ENCODE measurements around the gene AZU1. TPM values are rescaled to one million over a fixed set of nuclear protein-coding genes. Genes with fewer than 3 reads are reported as not detected.
"Not testable (repeated sequence)": the region's sequence is repeated elsewhere in the genome, so short reads cannot be mapped to it uniquely, and the experiment has no call there.

Gene AZU1
- total RNA-seq, 2 donors from 2014 or later = 0.26 TPM; not detected in 1

GRCh38 chr19:835210-835810 lies 7.7 kb downstream of the AZU1 start:
- no peaks in the 10 kb centered on the region for H3K27me3 ChIP-seq
- intact Hi-C loops (cut with DNase I) = no loop called here
- H3K4me1 ChIP-seq = peaks cover 15% of the 10 kb centered on the region
- DNase-seq = no peak
- WGBS, 2 donors = 37 to 64% methylated on average over 7 to 33 of the region's 36 CpGs
- TF ChIP-seq CTCF (IDR thresholded peaks at IDR 0.05) (no peak), POLR2A (IDR thresholded peaks at IDR 0.05) (no peak)
- no peaks in the 10 kb centered on the region for H3K9me3 ChIP-seq
- no peaks in the 10 kb centered on the region for H3K36me3 ChIP-seq (replicated peaks in 1 of 2; ENCODE audit: insufficient read depth in 1 of 2, low read depth in 2 of 2)
- no peak overlapping the region for H3K4me3 ChIP-seq
- H3K27ac ChIP-seq = no peak overlapping the region
- no peak for ATAC-seq

DNA sequence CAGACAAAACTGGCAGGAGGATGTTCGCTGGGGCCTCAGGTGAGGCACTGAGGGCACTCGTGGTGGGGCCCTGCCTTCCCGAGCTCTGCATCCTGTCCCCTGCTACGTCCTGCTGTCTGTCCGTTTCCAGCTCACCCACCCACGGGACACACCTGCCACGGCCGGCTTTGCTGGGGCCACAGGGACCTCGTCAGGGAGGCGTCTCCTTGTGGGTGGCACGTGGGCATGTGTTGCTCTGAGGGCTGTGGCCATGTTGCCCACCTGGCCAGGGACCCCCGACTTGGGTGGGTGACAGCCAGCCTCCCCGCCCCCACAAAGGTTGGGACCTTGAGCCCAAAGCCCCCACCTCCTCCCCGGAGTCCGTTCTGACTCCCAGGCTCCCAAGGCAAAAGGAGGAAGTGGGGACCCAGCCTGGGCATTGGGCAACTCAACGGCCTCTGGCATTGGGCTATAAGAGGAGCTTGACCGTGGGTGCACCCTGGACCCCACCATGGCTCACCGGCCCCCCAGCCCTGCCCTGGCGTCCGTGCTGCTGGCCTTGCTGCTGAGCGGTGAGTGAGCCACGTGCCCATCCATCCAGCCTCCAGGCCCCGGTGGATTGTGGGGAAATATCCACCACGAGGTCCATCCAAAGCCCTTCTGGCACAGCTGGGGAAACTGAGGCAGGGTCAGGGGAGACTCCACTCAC lies 13.0 kb downstream of the AZU1 start, which contains the start of gene PRTN3:
TSS of gene PRTN3 (plus strand) at position 481 of the 688 bp plus-strand sequence. CDS start at position 491, 10 bp downstream.
- WGBS, 2 donors = 62 to 81% methylated on average over 9 to 21 of the region's 24 CpGs
- no peak within 1 kb of the TSS for H3K4me3 ChIP-seq
- peaks cover 11% of the 10 kb centered on the region for H3K4me1 ChIP-seq
- no peaks in the 10 kb centered on the region for H3K36me3 ChIP-seq (replicated peaks in 1 of 2; ENCODE audit: insufficient read depth in 1 of 2, low read depth in 2 of 2)
- no peak for ATAC-seq
- no peak within 1 kb of the TSS for H3K27ac ChIP-seq
- intact Hi-C loops (cut with DNase I) = no loop called here
- no peak for DNase-seq
- no peaks in the 10 kb centered on the region for H3K9me3 ChIP-seq
- H3K27me3 ChIP-seq = peaks cover 0 to 12% of the 10 kb centered on the region in 2 donors
- TF ChIP-seq POLR2A (IDR thresholded peaks at IDR 0.05) (no peak), CTCF (IDR thresholded peaks at IDR 0.05) (no peak)

- H3K4me3 ChIP-seq; H3K27ac ChIP-seq; ATAC-seq; H3K9me3 ChIP-seq; intact Hi-C loops (cut with DNase I); DNase-seq; H3K36me3 ChIP-seq (replicated peaks in 1 of 2; ENCODE audit: insufficient read depth in 1 of 2, low read depth in 2 of 2): not testable (repeated sequence)
- peaks cover 11% of the 10 kb centered on the region for H3K4me1 ChIP-seq
- WGBS, 2 donors = 77 to 90% methylated on average over 6 to 7 of the region's 7 CpGs
- peaks cover 0 to 12% of the 10 kb centered on the region in 2 donors for H3K27me3 ChIP-seq
These were observed 15.2 kb downstream of the AZU1 start for GRCh38 chr19:842802-843179.

GRCh38 chr19:843180-843835 lies 15.7 kb downstream of the AZU1 start:
- DNase-seq (peak in 3 of 4 donors; percentile 38 to 47 (median 44)), ATAC-seq (peak; percentile 63)
- TF ChIP-seq CTCF (IDR thresholded peaks at IDR 0.05) (peak in 2 of 7 experiments; percentile 20 to 23), POLR2A (IDR thresholded peaks at IDR 0.05) (no peak)
- H3K36me3 ChIP-seq (replicated peaks in 1 of 2; ENCODE audit: insufficient read depth in 1 of 2, low read depth in 2 of 2) = no peaks in the 10 kb centered on the region
- intact Hi-C loops (cut with DNase I) = no loop called here
- no peak overlapping the region for H3K27ac ChIP-seq
- 0 to 6% methylated on average over 8 to 36 of the region's 46 CpGs for WGBS, 2 donors
- no peaks in the 10 kb centered on the region for H3K9me3 ChIP-seq
- peaks cover 11% of the 10 kb centered on the region for H3K4me1 ChIP-seq
- peaks cover 0 to 16% of the 10 kb centered on the region in 2 donors for H3K27me3 ChIP-seq
- no peak overlapping the region for H3K4me3 ChIP-seq

DNA sequence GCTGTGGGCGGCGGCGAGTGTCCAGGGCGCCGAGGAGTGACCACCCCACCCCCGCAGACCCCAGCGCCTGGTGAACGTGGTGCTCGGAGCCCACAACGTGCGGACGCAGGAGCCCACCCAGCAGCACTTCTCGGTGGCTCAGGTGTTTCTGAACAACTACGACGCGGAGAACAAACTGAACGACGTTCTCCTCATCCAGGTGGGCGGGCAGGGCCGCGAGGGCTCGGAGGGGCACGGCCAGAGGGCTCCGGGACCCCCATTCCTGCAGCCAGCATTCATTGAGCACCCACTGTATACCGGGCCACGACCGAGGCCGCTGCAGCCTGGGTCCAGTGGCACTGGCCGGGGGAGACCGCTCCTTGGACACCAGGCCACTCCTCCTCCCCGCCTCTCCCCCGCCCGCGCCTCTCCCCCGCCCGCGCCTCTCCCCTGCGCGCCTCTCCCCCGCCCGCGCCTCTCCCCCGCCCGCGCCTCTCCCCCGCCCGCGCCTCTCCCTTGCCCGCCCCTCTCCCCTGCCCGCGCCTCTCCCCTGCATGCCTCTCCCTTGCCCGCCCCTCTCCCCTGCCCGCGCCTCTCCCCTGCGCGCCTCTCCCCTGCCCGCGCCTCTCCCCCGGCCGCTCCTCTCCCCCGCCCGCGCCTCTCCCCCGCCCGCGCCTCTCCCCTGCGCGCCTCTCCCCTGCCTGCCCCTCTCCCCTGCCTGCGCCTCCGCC lies 16.4 kb downstream of the AZU1 start:
- Histone ChIP-seq H3K27ac (no peak overlapping the region), H3K4me1 (peaks cover 11% of the 10 kb centered on the region), H3K36me3 (replicated peaks in 1 of 2; ENCODE audit: insufficient read depth in 1 of 2, low read depth in 2 of 2) (no peaks in the 10 kb centered on the region), H3K27me3 (peaks cover 0 to 19% of the 10 kb centered on the region in 2 donors), H3K9me3 (no peaks in the 10 kb centered on the region), H3K4me3 (no peak overlapping the region)
- TF ChIP-seq POLR2A (IDR thresholded peaks at IDR 0.05) = no peak
- no peak for TF ChIP-seq CTCF (IDR thresholded peaks at IDR 0.05)
- DNase-seq (no peak), ATAC-seq (no peak)
- 9% methylated on average over 32 of the region's 70 CpGs; no CpG with 5 or more reads in 1 of the 2 donors for WGBS, 2 donors
- intact Hi-C loops (cut with DNase I) = no loop called here

All from body of pancreas (tissue), 4 donors.